ENCODE measurements around the gene PEX16.

DNA sequence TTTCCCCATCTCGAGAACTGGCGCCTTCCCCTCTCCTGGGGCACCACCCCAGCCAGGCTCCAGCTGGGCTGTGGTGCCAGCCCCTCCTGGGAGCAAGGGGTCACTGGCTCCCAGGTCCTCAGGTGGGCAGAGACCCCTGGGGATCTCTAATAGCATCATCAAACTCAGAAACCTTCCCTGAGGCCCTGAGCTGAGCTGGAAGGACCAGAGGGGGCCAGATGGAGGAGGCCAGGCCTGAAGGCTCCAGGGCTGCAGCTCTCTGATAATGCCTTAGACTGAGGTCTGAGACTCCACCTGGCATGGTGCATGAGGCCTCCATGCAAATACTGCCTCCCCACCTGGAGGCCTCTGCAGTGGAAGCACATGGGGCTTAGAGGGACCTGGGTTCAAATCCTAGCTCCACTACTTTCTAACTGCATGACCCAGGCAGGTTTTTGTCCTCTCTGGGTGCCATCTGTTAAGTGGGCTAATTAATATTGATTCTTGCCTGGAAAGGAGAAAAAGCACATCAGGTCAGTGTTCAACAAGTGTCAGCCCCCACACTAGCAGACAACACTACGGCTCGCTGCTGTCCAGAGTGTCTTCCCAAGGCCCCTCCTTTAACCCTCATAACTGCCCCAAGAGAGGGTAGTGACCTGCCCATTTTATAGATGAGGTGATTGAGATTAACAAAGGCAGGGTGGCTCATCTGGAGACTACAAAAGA lies 30.7 kb downstream of the PEX16 start:
- TF ChIP-seq, protein P1, sequence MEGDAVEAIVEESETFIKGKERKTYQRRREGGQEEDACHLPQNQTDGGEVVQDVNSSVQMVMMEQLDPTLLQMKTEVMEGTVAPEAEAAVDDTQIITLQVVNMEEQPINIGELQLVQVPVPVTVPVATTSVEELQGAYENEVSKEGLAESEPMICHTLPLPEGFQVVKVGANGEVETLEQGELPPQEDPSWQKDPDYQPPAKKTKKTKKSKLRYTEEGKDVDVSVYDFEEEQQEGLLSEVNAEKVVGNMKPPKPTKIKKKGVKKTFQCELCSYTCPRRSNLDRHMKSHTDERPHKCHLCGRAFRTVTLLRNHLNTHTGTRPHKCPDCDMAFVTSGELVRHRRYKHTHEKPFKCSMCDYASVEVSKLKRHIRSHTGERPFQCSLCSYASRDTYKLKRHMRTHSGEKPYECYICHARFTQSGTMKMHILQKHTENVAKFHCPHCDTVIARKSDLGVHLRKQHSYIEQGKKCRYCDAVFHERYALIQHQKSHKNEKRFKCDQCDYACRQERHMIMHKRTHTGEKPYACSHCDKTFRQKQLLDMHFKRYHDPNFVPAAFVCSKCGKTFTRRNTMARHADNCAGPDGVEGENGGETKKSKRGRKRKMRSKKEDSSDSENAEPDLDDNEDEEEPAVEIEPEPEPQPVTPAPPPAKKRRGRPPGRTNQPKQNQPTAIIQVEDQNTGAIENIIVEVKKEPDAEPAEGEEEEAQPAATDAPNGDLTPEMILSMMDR (IDR thresholded peaks at IDR 0.05) = no peak
- no peak for TF ChIP-seq ZFX (IDR thresholded peaks at IDR 0.05; ENCODE audit: borderline replicate concordance)

Measured in 22Rv1 (cell line).